ENCODE measurements around the gene TNNC1.

TNNC1 gene

GRCh38 chr3:52402706-52403270 lies 51.1 kb downstream of the TNNC1 start:
- no peak overlapping the region for H3K27ac Mint-ChIP-seq
- peaks cover 38 to 75% of the 10 kb centered on the region in 2 donors for H3K36me3 Mint-ChIP-seq
- DNase-seq = no peak
- H3K9me3 Mint-ChIP-seq = no peaks in the 10 kb centered on the region
- H3K4me3 Mint-ChIP-seq = no peak overlapping the region
- ATAC-seq (replicated peaks) = no peak
- peaks cover 7 to 12% of the 10 kb centered on the region in 2 donors for H3K4me1 Mint-ChIP-seq
- H3K27me3 Mint-ChIP-seq = no peaks in the 10 kb centered on the region

- Mint-ChIP-seq H3K4me3 (no peak overlapping the region), H3K36me3 (peaks cover 38 to 72% of the 10 kb centered on the region in 2 donors), H3K9me3 (no peaks in the 10 kb centered on the region), H3K4me1 (peaks cover 5 to 6% of the 10 kb centered on the region in 2 donors), H3K27me3 (no peaks in the 10 kb centered on the region), H3K27ac (no peak overlapping the region)
- ATAC-seq (replicated peaks) (no peak), DNase-seq (no peak)
Observed at GRCh38 chr3:52402101-52402521, 51.7 kb downstream of the TNNC1 start.

GRCh38 chr3:52401551-52401950 lies 52.3 kb downstream of the TNNC1 start:
- DNase-seq (no peak), ATAC-seq (replicated peaks) (no peak)
- Mint-ChIP-seq H3K36me3 (peaks cover 35 to 68% of the 10 kb centered on the region in 2 donors), H3K9me3 (no peaks in the 10 kb centered on the region), H3K4me3 (no peak overlapping the region), H3K27ac (peak overlapping the region; percentile 42), H3K27me3 (no peaks in the 10 kb centered on the region), H3K4me1 (peaks cover 1 to 2% of the 10 kb centered on the region in 2 donors)
